Measurements from ENCODE around the gene GUCY2D.

GUCY2D gene

DNA sequence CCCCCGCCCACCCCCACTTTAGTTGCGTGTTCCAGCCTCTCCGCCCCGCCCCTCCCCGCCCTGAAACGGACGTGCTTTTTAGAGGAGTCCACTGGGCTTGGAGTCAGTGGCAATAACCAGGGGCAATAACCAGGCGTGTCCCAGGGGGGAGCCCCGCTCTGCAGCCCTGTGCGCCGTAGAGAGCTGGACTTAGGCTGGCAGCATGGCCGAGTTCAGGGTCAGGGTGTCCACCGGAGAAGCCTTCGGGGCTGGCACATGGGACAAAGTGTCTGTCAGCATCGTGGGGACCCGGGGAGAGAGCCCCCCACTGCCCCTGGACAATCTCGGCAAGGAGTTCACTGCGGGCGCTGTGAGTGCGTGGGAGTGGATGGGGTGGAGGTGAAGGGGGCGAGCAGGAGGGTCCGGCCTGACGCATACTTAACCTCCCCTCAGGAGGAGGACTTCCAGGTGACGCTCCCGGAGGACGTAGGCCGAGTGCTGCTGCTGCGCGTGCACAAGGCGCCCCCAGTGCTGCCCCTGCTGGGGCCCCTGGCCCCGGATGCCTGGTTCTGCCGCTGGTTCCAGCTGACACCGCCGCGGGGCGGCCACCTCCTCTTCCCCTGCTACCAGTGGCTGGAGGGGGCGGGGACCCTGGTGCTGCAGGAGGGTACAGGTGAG, 36.7 kb downstream of the GUCY2D start, which contains the start of gene ALOX15B:
ALOX15B (plus strand) TSS at position 106 of the 657 bp plus-strand sequence; CDS start at position 203, 97 bp downstream.
- Histone ChIP-seq H3K36me3 (replicated peaks in 1 of 2; ENCODE audit: control insufficient read depth in 2 of 2, insufficient read depth in 2 of 2, low read length in 2 of 2) (no peaks in the 10 kb centered on the region), H3K27me3 (ENCODE audit: control insufficient read depth in 3 of 3, insufficient read depth in 3 of 3, low read depth in 1 of 3, low read length in 3 of 3) (peaks cover 0 to 18% (median 2%) of the 10 kb centered on the region in 3 experiments)
- DNase-seq (ENCODE audit: low spot score), result no peak

DNA sequence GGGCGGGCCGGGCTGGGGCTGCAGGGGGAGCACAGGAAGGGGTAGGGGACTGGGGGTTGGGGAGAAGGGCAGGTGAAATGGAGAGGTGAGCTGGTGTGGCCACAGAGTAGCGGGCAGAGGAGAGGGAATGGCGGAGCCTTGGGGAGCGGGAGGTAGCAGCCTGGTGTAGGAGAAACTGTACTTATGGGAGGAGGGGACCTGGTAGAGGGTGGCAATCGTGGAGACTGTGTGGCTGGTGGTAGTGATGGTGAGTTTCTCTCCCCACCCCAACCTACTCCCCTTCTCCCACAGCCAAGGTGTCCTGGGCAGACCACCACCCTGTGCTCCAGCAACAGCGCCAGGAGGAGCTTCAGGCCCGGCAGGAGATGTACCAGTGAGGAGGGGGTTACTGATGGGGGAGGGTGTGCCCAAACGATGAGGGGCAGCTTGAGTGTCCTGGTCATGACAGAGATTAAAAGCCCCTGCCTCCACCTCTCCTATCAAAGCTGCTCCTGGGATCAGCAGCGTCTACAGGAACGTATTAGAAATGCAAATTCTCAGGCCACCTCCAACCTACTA, 37.3 kb downstream of the GUCY2D start:
- Histone ChIP-seq H2AFZ (ENCODE audit: low read length) (no peak overlapping the region), H3K4me1 (ENCODE audit: control insufficient read depth in 2 of 2, insufficient read depth in 1 of 2, low read depth in 1 of 2, low read length in 2 of 2) (peaks cover 0 to 5% of the 10 kb centered on the region in 2 donors), H3K27me3 (ENCODE audit: control insufficient read depth in 3 of 3, insufficient read depth in 3 of 3, low read depth in 1 of 3, low read length in 3 of 3) (peaks cover 2 to 18% (median 3%) of the 10 kb centered on the region in 3 experiments), H3K27ac (replicated peaks; ENCODE audit: low read length) (no peak overlapping the region), H3K4me3 (ENCODE audit: low read length in 2 of 2) (no peak overlapping the region), H4K8ac (ENCODE audit: low read depth, low read length) (no peak overlapping the region), H3K79me1 (ENCODE audit: low read depth, low read length) (no peaks in the 10 kb centered on the region), H2AK5ac (ENCODE audit: low read depth, low read length) (no peak overlapping the region), H3K18ac (ENCODE audit: low read length) (no peak overlapping the region), H3K9me3 (replicated peaks in 1 of 2; ENCODE audit: control insufficient read depth in 2 of 2, insufficient read depth in 1 of 2, low read depth in 1 of 2, low read length in 2 of 2) (peaks cover 0 to 2% of the 10 kb centered on the region in 2 donors), H3K36me3 (replicated peaks in 1 of 2; ENCODE audit: control insufficient read depth in 2 of 2, insufficient read depth in 2 of 2, low read length in 2 of 2) (no peaks in the 10 kb centered on the region), H3K14ac (ENCODE audit: low read length) (peak overlapping the region; percentile 17), H3K9ac (ENCODE audit: low read depth, low read length, poor library complexity) (peak overlapping the region; percentile 44), H3K4me2 (ENCODE audit: insufficient read depth, low read length, poor library complexity, severe bottlenecking) (peak overlapping the region; percentile 31), H3K4ac (ENCODE audit: low read length) (no peak overlapping the region), H2BK12ac (ENCODE audit: low read length) (no peak overlapping the region), H2BK120ac (ENCODE audit: low read depth, low read length) (no peak overlapping the region), H4K91ac (ENCODE audit: low read depth, low read length, poor library complexity) (no peak overlapping the region), H2BK5ac (ENCODE audit: low read length) (no peak overlapping the region), H3K23ac (ENCODE audit: low read depth, low read length, poor library complexity) (peak overlapping the region; percentile 31), H2BK15ac (ENCODE audit: low read length) (no peak overlapping the region)
- DNase-seq (ENCODE audit: low spot score), result no peak
- no CpG with 5 or more reads among the region's 11 CpGs for WGBS, 2 donors (ENCODE audit: extremely low coverage in 2 of 2, insufficient read length in 2 of 2, insufficient replicate concordance in 1 of 2)

More for the DNA sequence above, 36.7 kb downstream of the GUCY2D start, which contains the start of gene ALOX15B:
- WGBS, 2 donors (ENCODE audit: extremely low coverage in 2 of 2, insufficient read length in 2 of 2, insufficient replicate concordance in 1 of 2), result no CpG with 5 or more reads among the region's 37 CpGs
- no peaks in the 10 kb centered on the region for H3K79me1 ChIP-seq (ENCODE audit: low read depth, low read length)
- H3K4me3 ChIP-seq (ENCODE audit: low read length in 2 of 2), result peak within 1 kb of the TSS in 1 of 2 donors; percentile 64
- H3K4ac ChIP-seq (ENCODE audit: low read length), result no peak within 1 kb of the TSS
- no peak within 1 kb of the TSS for H4K8ac ChIP-seq (ENCODE audit: low read depth, low read length)
- H2BK5ac ChIP-seq (ENCODE audit: low read length), result no peak within 1 kb of the TSS
- H2AK5ac ChIP-seq (ENCODE audit: low read depth, low read length), result no peak within 1 kb of the TSS
- H3K4me2 ChIP-seq (ENCODE audit: insufficient read depth, low read length, poor library complexity, severe bottlenecking), result peak within 1 kb of the TSS; percentile 31
- H3K23ac ChIP-seq (ENCODE audit: low read depth, low read length, poor library complexity), result peak within 1 kb of the TSS; percentile 34
- no peak within 1 kb of the TSS for H2BK120ac ChIP-seq (ENCODE audit: low read depth, low read length)
- no peak within 1 kb of the TSS for H4K91ac ChIP-seq (ENCODE audit: low read depth, low read length, poor library complexity)
- no peak within 1 kb of the TSS for H3K27ac ChIP-seq (replicated peaks; ENCODE audit: low read length)
- peaks cover 0 to 5% of the 10 kb centered on the region in 2 donors for H3K4me1 ChIP-seq (ENCODE audit: control insufficient read depth in 2 of 2, insufficient read depth in 1 of 2, low read depth in 1 of 2, low read length in 2 of 2)
- H3K9me3 ChIP-seq (replicated peaks in 1 of 2; ENCODE audit: control insufficient read depth in 2 of 2, insufficient read depth in 1 of 2, low read depth in 1 of 2, low read length in 2 of 2), result peaks cover 0 to 2% of the 10 kb centered on the region in 2 donors
- no peak within 1 kb of the TSS for H2BK12ac ChIP-seq (ENCODE audit: low read length)
- H2AFZ ChIP-seq (ENCODE audit: low read length), result no peak within 1 kb of the TSS
- H3K14ac ChIP-seq (ENCODE audit: low read length), result peak within 1 kb of the TSS; percentile 38
- H3K18ac ChIP-seq (ENCODE audit: low read length), result peak within 1 kb of the TSS; percentile 8
- H2BK15ac ChIP-seq (ENCODE audit: low read length), result peak within 1 kb of the TSS; percentile 21
- H3K9ac ChIP-seq (ENCODE audit: low read depth, low read length, poor library complexity), result peak within 1 kb of the TSS; percentile 44

DNA sequence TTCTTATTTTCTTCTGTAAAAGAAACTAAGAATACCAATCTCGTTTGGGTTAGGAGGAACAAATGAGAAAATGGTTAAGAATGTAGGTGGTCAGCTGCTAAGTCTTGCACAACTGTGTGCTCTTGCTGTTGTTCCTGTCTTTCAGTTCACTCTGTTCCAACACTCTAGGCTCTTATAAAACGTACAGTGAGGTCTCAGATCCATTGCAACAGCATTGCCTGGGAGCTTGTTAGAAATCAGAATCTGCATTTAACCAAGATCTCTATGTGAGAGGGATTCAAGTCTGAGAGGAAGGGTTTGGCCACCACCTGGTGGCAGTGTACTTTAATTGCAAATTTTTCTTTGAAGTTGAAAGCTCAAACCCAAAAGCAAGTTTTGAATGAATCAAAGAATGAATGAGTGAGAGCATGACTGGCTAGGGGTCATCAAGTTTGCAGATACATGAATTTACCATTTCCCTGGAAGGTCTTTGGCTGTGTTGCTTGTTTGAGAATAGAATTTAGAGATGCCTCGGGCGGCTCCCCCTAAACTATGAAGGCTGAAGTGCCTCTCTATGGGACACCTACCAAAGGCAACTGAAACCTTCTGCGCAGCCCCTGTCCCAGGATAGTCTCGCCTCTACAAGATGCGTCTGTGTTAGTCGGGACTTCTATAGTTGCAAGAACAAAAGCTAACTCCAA, 39.0 kb downstream of the GUCY2D start:
- H3K23ac ChIP-seq (ENCODE audit: low read depth, low read length, poor library complexity), result no peak overlapping the region
- peak; percentile 38 for DNase-seq (ENCODE audit: low spot score)
- no CpG with 5 or more reads among the region's 8 CpGs for WGBS, 2 donors (ENCODE audit: extremely low coverage in 2 of 2, insufficient read length in 2 of 2, insufficient replicate concordance in 1 of 2)
- H3K79me1 ChIP-seq (ENCODE audit: low read depth, low read length), result no peaks in the 10 kb centered on the region
- no peak overlapping the region for H3K14ac ChIP-seq (ENCODE audit: low read length)
- H3K27ac ChIP-seq (replicated peaks; ENCODE audit: low read length), result no peak overlapping the region
- no peak overlapping the region for H2AK5ac ChIP-seq (ENCODE audit: low read depth, low read length)
- no peak overlapping the region for H3K4me3 ChIP-seq (ENCODE audit: low read length in 2 of 2)
- no peak overlapping the region for H3K4me2 ChIP-seq (ENCODE audit: insufficient read depth, low read length, poor library complexity, severe bottlenecking)
- no peak overlapping the region for H3K18ac ChIP-seq (ENCODE audit: low read length)
- no peak overlapping the region for H3K4ac ChIP-seq (ENCODE audit: low read length)
- H4K8ac ChIP-seq (ENCODE audit: low read depth, low read length), result no peak overlapping the region
- no peaks in the 10 kb centered on the region for H3K36me3 ChIP-seq (replicated peaks in 1 of 2; ENCODE audit: control insufficient read depth in 2 of 2, insufficient read depth in 2 of 2, low read length in 2 of 2)
- no peak overlapping the region for H2BK120ac ChIP-seq (ENCODE audit: low read depth, low read length)
- no peak overlapping the region for H2AFZ ChIP-seq (ENCODE audit: low read length)
- H2BK15ac ChIP-seq (ENCODE audit: low read length), result no peak overlapping the region
- H3K9me3 ChIP-seq (replicated peaks in 1 of 2; ENCODE audit: control insufficient read depth in 2 of 2, insufficient read depth in 1 of 2, low read depth in 1 of 2, low read length in 2 of 2), result peaks cover 0 to 2% of the 10 kb centered on the region in 2 donors
- H2BK5ac ChIP-seq (ENCODE audit: low read length), result no peak overlapping the region
- H4K91ac ChIP-seq (ENCODE audit: low read depth, low read length, poor library complexity), result no peak overlapping the region
- peaks cover 2 to 20% (median 18%) of the 10 kb centered on the region in 3 experiments for H3K27me3 ChIP-seq (ENCODE audit: control insufficient read depth in 3 of 3, insufficient read depth in 3 of 3, low read depth in 1 of 3, low read length in 3 of 3)
- no peak overlapping the region for H3K9ac ChIP-seq (ENCODE audit: low read depth, low read length, poor library complexity)
- no peak overlapping the region for H2BK12ac ChIP-seq (ENCODE audit: low read length)
- peaks cover 0 to 8% of the 10 kb centered on the region in 2 donors for H3K4me1 ChIP-seq (ENCODE audit: control insufficient read depth in 2 of 2, insufficient read depth in 1 of 2, low read depth in 1 of 2, low read length in 2 of 2)

DNA sequence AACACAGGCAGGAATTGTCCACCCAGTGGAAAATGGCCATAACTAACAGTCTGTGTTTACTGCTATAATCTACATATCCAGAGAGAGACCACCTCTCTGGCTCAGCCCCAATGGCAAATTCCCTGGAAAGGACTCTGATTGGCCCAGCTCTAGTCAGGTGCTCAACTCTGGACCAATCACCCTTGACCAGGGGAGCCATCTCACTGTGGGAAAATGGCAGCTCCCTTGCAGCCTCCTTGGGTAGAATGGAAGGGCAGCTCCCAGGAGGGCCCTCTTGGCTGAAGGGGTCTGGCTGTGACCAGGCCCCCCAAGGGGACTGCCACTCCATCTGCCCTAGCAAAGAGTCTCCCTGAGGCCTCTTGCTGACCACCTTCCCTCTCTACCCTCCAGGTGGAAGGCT, 39.6 kb downstream of the GUCY2D start:
- no peaks in the 10 kb centered on the region for H3K79me1 ChIP-seq (ENCODE audit: low read depth, low read length)
- no peak overlapping the region for H3K14ac ChIP-seq (ENCODE audit: low read length)
- no peaks in the 10 kb centered on the region for H3K36me3 ChIP-seq (replicated peaks in 1 of 2; ENCODE audit: control insufficient read depth in 2 of 2, insufficient read depth in 2 of 2, low read length in 2 of 2)
- no peak overlapping the region for H3K18ac ChIP-seq (ENCODE audit: low read length)
- H2BK15ac ChIP-seq (ENCODE audit: low read length), result no peak overlapping the region
- peaks cover 0 to 2% of the 10 kb centered on the region in 2 donors for H3K9me3 ChIP-seq (replicated peaks in 1 of 2; ENCODE audit: control insufficient read depth in 2 of 2, insufficient read depth in 1 of 2, low read depth in 1 of 2, low read length in 2 of 2)
- no peak overlapping the region for H2AK5ac ChIP-seq (ENCODE audit: low read depth, low read length)
- no peak overlapping the region for H3K4ac ChIP-seq (ENCODE audit: low read length)
- H3K4me3 ChIP-seq (ENCODE audit: low read length in 2 of 2), result no peak overlapping the region
- no peak overlapping the region for H3K27ac ChIP-seq (replicated peaks; ENCODE audit: low read length)
- H4K91ac ChIP-seq (ENCODE audit: low read depth, low read length, poor library complexity), result no peak overlapping the region
- no peak overlapping the region for H3K9ac ChIP-seq (ENCODE audit: low read depth, low read length, poor library complexity)
- no peak overlapping the region for H3K4me2 ChIP-seq (ENCODE audit: insufficient read depth, low read length, poor library complexity, severe bottlenecking)
- H3K4me1 ChIP-seq (ENCODE audit: control insufficient read depth in 2 of 2, insufficient read depth in 1 of 2, low read depth in 1 of 2, low read length in 2 of 2), result peaks cover 0 to 8% of the 10 kb centered on the region in 2 donors
- H2BK5ac ChIP-seq (ENCODE audit: low read length), result no peak overlapping the region
- H2BK120ac ChIP-seq (ENCODE audit: low read depth, low read length), result no peak overlapping the region
- H3K23ac ChIP-seq (ENCODE audit: low read depth, low read length, poor library complexity), result no peak overlapping the region
- no peak overlapping the region for H2AFZ ChIP-seq (ENCODE audit: low read length)
- no peak overlapping the region for H2BK12ac ChIP-seq (ENCODE audit: low read length)
- no peak overlapping the region for H4K8ac ChIP-seq (ENCODE audit: low read depth, low read length)
- no peak for DNase-seq (ENCODE audit: low spot score)
- H3K27me3 ChIP-seq (ENCODE audit: control insufficient read depth in 3 of 3, insufficient read depth in 3 of 3, low read depth in 1 of 3, low read length in 3 of 3), result peaks cover 2 to 26% (median 18%) of the 10 kb centered on the region in 3 experiments

Measured in neuronal stem cell (in vitro differentiated cells).